ENCODE results near the gene C4orf36. TPM values are rescaled to one million over a fixed set of nuclear protein-coding genes. Genes with fewer than 3 reads are reported as not detected.

C4orf36 gene
- total RNA-seq, 1 donor from 2014 or later, result not detected

DNA sequence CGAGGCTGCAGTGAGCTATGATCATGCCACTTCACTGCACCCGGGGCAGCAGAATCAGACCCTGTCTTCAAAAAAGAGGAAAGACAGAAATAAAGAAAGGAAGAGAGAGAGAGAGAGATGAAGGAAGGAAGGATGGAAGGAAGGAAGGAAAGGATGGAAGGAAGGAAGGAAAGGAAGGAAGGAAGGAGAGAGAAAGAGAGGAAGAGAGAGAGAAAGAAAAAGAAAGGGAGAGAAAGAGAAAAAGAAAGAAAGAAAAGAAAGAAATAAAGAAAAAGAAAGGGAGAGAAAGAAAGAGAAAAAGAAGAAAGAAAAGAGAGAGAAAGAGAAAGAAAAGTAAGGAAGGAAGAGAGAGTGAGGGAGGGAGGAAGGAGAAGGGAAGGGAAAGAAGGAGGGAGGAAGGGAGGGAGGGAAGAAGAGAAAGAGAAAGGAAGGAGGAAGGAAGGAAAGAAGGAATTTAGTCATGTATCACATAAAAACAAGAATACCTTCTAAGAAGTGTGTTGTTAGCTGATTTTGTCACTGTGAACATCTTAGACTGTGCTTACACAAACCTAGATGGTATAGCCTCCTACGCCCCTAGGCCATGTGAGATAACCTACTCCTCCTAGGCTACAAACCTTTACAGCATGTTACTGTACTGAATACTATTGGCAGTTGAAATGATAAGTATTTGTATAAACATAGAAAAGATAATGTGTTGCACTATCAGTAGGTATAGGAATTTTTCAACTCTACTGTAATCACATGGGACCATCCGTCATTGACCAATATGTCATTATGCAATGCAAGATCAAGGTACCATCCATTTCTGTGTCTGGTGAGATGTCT lies 25.2 kb upstream of the C4orf36 start:
- Histone ChIP-seq H3K4me1 (ENCODE audit: insufficient read depth, low read length) (peaks cover 6% of the 10 kb centered on the region), H3K27ac (ENCODE audit: low read depth, low read length) (no peak overlapping the region), H3K27me3 (ENCODE audit: insufficient read depth, low read length) (no peaks in the 10 kb centered on the region), H3K9me3 (ENCODE audit: insufficient read depth, low read depth, low read length) (no peaks in the 10 kb centered on the region), H4K20me1 (ENCODE audit: insufficient read depth, low read length) (no peaks in the 10 kb centered on the region), H3K4me2 (ENCODE audit: low read length) (no peak overlapping the region), H3K79me2 (ENCODE audit: insufficient read depth, low read length) (no peaks in the 10 kb centered on the region), H3K9ac (ENCODE audit: low read length) (no peak overlapping the region), H2AFZ (ENCODE audit: low read depth, low read length) (no peak overlapping the region), H3K4me3 (ENCODE audit: insufficient read depth, low read depth, low read length) (no peak overlapping the region), H3K36me3 (ENCODE audit: insufficient read depth, low read length) (no peaks in the 10 kb centered on the region)
- Mint-ChIP-seq H3K36me3 (ENCODE audit: low read depth, unreplicated experiment) (peaks cover 4% of the 10 kb centered on the region), H3K27me3 (ENCODE audit: low read depth, unreplicated experiment) (no peaks in the 10 kb centered on the region), H3K9me3 (ENCODE audit: unreplicated experiment) (no peaks in the 10 kb centered on the region), H3K4me3 (ENCODE audit: unreplicated experiment) (no peak overlapping the region), H3K4me1 (ENCODE audit: low read depth, unreplicated experiment) (peaks cover 16% of the 10 kb centered on the region), H3K27ac (ENCODE audit: unreplicated experiment) (no peak overlapping the region)
- TF ChIP-seq, protein P1, sequence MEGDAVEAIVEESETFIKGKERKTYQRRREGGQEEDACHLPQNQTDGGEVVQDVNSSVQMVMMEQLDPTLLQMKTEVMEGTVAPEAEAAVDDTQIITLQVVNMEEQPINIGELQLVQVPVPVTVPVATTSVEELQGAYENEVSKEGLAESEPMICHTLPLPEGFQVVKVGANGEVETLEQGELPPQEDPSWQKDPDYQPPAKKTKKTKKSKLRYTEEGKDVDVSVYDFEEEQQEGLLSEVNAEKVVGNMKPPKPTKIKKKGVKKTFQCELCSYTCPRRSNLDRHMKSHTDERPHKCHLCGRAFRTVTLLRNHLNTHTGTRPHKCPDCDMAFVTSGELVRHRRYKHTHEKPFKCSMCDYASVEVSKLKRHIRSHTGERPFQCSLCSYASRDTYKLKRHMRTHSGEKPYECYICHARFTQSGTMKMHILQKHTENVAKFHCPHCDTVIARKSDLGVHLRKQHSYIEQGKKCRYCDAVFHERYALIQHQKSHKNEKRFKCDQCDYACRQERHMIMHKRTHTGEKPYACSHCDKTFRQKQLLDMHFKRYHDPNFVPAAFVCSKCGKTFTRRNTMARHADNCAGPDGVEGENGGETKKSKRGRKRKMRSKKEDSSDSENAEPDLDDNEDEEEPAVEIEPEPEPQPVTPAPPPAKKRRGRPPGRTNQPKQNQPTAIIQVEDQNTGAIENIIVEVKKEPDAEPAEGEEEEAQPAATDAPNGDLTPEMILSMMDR (IDR thresholded peaks at IDR 0.05; ENCODE audit: insufficient read depth, low read depth, low read length), result no peak
- no peak for TF ChIP-seq EZH2 (IDR thresholded peaks at IDR 0.05; ENCODE audit: insufficient read depth, low read length)
- no peak for FAIRE-seq
- no peak for DNase-seq (ENCODE audit: low read depth)

DNA sequence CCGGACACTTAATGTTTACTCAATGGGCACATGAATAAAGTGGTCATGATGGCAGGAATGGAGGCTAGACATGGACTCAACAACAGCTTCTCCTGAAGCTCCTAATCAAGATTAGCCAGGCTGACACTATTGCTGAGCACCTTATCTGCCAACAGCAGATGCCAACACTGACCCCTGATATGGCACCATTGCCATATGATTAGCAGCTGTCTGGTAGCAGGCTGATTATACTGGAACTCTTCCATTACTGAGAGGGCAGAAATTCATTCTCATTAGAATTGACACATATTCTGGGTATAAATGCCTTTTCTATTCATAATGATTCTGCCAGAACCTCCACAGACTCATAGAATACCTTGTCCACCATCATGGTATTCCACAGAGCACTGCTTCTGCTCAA lies 24.2 kb upstream of the C4orf36 start:
- Histone ChIP-seq H3K4me3 (ENCODE audit: insufficient read depth, low read depth, low read length) (no peak overlapping the region), H3K79me2 (ENCODE audit: insufficient read depth, low read length) (no peaks in the 10 kb centered on the region), H2AFZ (ENCODE audit: low read depth, low read length) (no peak overlapping the region), H4K20me1 (ENCODE audit: insufficient read depth, low read length) (no peaks in the 10 kb centered on the region), H3K9ac (ENCODE audit: low read length) (no peak overlapping the region), H3K36me3 (ENCODE audit: insufficient read depth, low read length) (no peaks in the 10 kb centered on the region), H3K27ac (ENCODE audit: low read depth, low read length) (no peak overlapping the region), H3K27me3 (ENCODE audit: insufficient read depth, low read length) (no peaks in the 10 kb centered on the region), H3K4me2 (ENCODE audit: low read length) (no peak overlapping the region), H3K9me3 (ENCODE audit: insufficient read depth, low read depth, low read length) (no peaks in the 10 kb centered on the region), H3K4me1 (ENCODE audit: insufficient read depth, low read length) (peaks cover 6% of the 10 kb centered on the region)
- no peak for DNase-seq (ENCODE audit: low read depth)
- FAIRE-seq, result no peak
- Mint-ChIP-seq H3K27me3 (ENCODE audit: low read depth, unreplicated experiment) (no peaks in the 10 kb centered on the region), H3K36me3 (ENCODE audit: low read depth, unreplicated experiment) (peaks cover 4% of the 10 kb centered on the region), H3K4me3 (ENCODE audit: unreplicated experiment) (no peak overlapping the region), H3K9me3 (ENCODE audit: unreplicated experiment) (no peaks in the 10 kb centered on the region), H3K4me1 (ENCODE audit: low read depth, unreplicated experiment) (peaks cover 14% of the 10 kb centered on the region), H3K27ac (ENCODE audit: unreplicated experiment) (no peak overlapping the region)
- TF ChIP-seq, protein P1 (IDR thresholded peaks at IDR 0.05; ENCODE audit: insufficient read depth, low read depth, low read length), result no peak
- no peak for TF ChIP-seq EZH2 (IDR thresholded peaks at IDR 0.05; ENCODE audit: insufficient read depth, low read length)

Measured in astrocyte (in vitro differentiated cells and primary cell).